SK-N-MC (cell line): ENCODE data around the gene NADK2.

Experiments used
- EZH2 ChIP-seq: fragments of 200-600 bp; sonication (generic); IDR thresholded peaks from one replicate; pipeline ENCODE4 v1.6.1; 2017; ENCODE audit warnings: antibody characterized with exemption
- POLR2AphosphoS5 ChIP-seq: IDR thresholded peaks from 2 replicates; pipeline ENCODE4 v1.6.1; 2012; ENCODE audit warnings: mild to moderate bottlenecking, low read depth, low read length, borderline replicate concordance

DNA sequence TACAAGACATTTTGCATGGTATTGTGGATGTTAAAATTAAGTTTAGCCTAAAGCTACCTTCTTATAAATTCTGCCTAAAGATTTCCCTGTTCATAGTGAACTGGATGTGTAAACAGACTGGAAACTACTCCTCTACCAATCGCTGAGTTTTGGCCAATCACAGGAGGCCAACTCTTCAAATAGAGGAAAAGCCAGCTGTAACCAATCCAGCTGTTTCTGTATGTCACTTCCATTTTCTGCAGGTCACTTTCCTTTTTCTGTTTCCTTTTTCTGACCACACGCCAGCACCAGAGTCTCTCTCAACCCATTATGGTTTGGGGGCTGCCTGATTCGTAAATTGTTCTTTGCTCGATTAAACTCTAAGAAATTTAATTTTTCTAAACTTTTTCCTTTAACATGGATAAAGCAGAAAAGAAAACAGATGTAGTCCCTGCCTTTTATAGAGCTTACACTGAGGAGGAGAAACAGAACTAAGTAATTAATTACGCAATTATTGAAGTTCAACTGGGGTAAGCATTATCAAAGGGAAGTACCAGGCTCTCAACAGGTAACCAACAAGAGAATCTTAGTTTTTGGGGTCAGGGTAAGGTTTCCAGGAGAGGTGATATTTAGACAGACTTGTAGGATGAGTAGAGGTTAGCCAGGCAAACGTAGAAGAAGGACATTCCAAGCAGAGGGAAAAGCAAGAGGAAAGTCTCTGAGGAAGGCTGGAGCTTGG lies 32.2 kb upstream of the NADK2 start:
- no peak for TF ChIP-seq EZH2
- no peak for TF ChIP-seq POLR2AphosphoS5
